ENCODE data around the gene MYH7. TPM values are rescaled to one million over a fixed set of nuclear protein-coding genes. Genes with fewer than 3 reads are reported as not detected.

The MYH7 gene
- total RNA-seq, 6 experiments from 2014 or later, result 0.30 to 5.6 (median 0.60) TPM

DNA sequence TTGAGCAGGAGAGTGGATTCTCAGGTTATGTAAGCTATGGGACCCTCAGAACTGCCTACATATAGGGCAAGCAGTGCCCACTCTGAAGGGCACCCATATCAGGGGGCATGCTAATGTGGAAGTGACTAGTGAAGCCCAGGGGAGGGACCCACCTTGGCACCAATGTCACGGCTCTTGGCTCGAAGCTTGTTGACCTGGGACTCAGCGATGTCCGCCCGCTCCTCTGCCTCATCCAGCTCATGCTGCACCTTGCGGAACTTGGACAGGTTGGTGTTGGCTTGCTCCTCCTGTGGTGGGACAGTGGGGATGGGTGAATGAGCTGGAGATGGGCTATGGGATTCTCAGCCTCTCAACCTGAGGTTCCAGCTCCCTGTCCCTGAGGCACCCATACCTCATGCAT is 53.2 kb downstream of the MYH7 start:
- Histone ChIP-seq H3K36me3 (no peaks in the 10 kb centered on the region), H3K9me3 (no peaks in the 10 kb centered on the region), H3K4me3 (no peak overlapping the region), H3K27me3 (no peaks in the 10 kb centered on the region), H3K4me1 (no peaks in the 10 kb centered on the region), H3K27ac (no peak overlapping the region)
- no peak for TF ChIP-seq POLR2A (IDR thresholded peaks at IDR 0.05)
- TF ChIP-seq, protein P1, sequence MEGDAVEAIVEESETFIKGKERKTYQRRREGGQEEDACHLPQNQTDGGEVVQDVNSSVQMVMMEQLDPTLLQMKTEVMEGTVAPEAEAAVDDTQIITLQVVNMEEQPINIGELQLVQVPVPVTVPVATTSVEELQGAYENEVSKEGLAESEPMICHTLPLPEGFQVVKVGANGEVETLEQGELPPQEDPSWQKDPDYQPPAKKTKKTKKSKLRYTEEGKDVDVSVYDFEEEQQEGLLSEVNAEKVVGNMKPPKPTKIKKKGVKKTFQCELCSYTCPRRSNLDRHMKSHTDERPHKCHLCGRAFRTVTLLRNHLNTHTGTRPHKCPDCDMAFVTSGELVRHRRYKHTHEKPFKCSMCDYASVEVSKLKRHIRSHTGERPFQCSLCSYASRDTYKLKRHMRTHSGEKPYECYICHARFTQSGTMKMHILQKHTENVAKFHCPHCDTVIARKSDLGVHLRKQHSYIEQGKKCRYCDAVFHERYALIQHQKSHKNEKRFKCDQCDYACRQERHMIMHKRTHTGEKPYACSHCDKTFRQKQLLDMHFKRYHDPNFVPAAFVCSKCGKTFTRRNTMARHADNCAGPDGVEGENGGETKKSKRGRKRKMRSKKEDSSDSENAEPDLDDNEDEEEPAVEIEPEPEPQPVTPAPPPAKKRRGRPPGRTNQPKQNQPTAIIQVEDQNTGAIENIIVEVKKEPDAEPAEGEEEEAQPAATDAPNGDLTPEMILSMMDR (IDR thresholded peaks at IDR 0.05), result no peak
- no CpG with 5 or more reads among the region's 6 CpGs for WGBS (ENCODE audit: insufficient coverage, low coverage, low lambda C conversion rate, missing lambda C conversion rate)
- ATAC-seq, result no peak
- intact Hi-C loops (cut with DNase I), result loop anchor here in 1 of 2 donors (10.0 kb wide), 1 partner anchor 257 kb away; no protein-coding TSS in a partner anchor
- no peak for DNase-seq

DNA sequence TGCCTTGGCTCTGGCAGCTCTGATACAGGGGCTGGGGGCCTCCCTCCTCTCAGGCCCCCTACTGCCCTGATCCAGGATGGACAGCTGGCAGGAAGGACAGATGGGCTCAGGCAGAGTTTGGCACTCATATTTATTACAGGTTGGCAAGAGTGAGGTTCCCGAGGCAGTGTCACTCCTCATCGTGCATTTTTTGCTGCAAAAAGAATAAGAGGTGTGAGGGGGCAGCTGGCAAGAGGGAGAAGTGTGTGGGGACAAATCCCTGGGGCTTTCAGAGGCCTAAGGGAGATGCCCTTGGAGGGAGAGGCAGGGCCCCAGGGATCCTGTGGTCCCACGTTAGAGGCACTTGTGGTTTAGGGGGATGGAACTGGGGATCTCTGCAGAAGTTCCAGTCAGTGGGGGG is 53.6 kb downstream of the MYH7 start:
- H3K4me1 ChIP-seq, result no peaks in the 10 kb centered on the region
- intact Hi-C loops (cut with DNase I), result loop anchor here in 1 of 2 donors (10.0 kb wide), 1 partner anchor 257 kb away; no protein-coding TSS in a partner anchor
- ATAC-seq (no peak), DNase-seq (no peak)
- no peak for TF ChIP-seq POLR2A (IDR thresholded peaks at IDR 0.05)
- H3K27ac ChIP-seq, result no peak overlapping the region
- WGBS (ENCODE audit: insufficient coverage, low coverage, low lambda C conversion rate, missing lambda C conversion rate), result 29% methylated on average over 1 of the region's 3 CpGs
- no peak overlapping the region for H3K4me3 ChIP-seq
- no peaks in the 10 kb centered on the region for H3K9me3 ChIP-seq
- H3K36me3 ChIP-seq, result no peaks in the 10 kb centered on the region
- H3K27me3 ChIP-seq, result no peaks in the 10 kb centered on the region

DNA sequence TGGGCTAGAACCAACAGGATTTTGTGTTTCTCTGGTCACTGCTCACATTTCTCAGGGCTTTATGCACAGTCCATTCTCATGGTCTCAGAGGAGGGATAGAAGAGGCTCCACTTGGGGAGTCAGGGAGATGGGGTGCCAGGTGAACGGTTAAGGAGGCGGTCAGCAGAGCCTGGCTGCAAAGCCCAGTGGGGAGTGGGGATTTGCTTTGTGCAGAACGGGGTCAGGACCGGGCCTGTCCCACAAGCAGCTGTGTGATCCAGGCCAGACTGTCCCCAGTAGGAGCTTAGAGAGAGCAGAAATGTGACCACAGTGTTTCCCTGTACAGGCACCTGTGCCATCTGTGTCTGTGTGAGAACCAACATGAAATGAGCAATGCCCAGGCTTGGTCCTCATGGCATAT is 54.5 kb downstream of the MYH7 start:
- no peak overlapping the region for H3K27ac ChIP-seq
- TF ChIP-seq, protein P1 (IDR thresholded peaks at IDR 0.05), result no peak
- no peak for TF ChIP-seq POLR2A (IDR thresholded peaks at IDR 0.05)
- no peak overlapping the region for H3K4me3 ChIP-seq
- intact Hi-C loops (cut with DNase I), result loop anchor here in 1 of 2 donors (10.0 kb wide), 1 partner anchor 256 kb away; no protein-coding TSS in a partner anchor
- 34% methylated on average over 3 of the region's 4 CpGs for WGBS (ENCODE audit: insufficient coverage, low coverage, low lambda C conversion rate, missing lambda C conversion rate)
- DNase-seq (no peak), ATAC-seq (no peak)
- no peaks in the 10 kb centered on the region for H3K9me3 ChIP-seq
- no peaks in the 10 kb centered on the region for H3K36me3 ChIP-seq
- H3K4me1 ChIP-seq, result no peaks in the 10 kb centered on the region
- no peaks in the 10 kb centered on the region for H3K27me3 ChIP-seq

DNA sequence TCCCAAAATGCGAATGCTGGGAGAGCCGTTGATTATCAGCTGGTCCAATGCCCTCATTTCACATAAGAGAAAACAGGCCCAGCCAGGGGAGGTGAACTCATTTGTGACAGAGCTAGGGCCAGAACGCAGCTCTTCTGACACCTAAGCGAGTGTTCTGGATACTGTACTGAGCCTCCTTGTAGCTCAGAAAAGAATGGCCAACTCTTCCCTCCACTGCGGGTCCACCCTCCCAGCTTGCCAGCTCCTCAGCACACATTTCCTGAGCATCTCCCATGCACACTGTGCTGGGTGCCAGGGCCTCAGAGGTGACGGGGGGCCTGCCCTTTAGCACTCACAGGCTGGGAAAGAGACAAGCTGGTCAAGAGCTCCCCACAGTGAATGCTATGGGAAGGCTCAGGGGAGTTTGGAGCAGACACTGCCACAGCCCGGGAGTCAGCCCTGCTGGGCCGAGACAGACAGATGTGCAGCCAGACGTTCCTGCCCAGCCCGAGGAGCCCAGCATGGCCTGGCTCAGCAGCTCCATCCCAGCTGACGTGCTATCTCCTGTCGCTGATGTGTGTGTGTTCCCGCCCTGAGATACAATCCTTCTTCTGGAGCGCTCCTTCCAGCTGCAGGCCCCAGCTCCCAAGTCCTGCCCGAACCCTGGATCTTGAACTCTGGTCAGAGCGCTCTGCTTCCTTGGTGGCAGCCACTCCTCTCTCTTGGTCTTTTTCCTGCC is 55.1 kb downstream of the MYH7 start:
- TF ChIP-seq POLR2A (IDR thresholded peaks at IDR 0.05), result no peak
- TF ChIP-seq, protein P1 (IDR thresholded peaks at IDR 0.05), result no peak
- WGBS (ENCODE audit: insufficient coverage, low coverage, low lambda C conversion rate, missing lambda C conversion rate), result 32% methylated on average over 7 of the region's 16 CpGs
- ATAC-seq (peak in 3 of 4 donors; percentile 2 to 18 (median 12)), DNase-seq (no peak)
- Histone ChIP-seq H3K4me1 (no peaks in the 10 kb centered on the region), H3K36me3 (no peaks in the 10 kb centered on the region), H3K4me3 (no peak overlapping the region), H3K27ac (no peak overlapping the region), H3K27me3 (no peaks in the 10 kb centered on the region), H3K9me3 (no peaks in the 10 kb centered on the region)
- intact Hi-C loops (cut with DNase I), result loop anchor here in 1 of 2 donors (10.0 kb wide), 1 partner anchor 256 kb away; no protein-coding TSS in a partner anchor
